Measurements from ENCODE around the gene SLC41A3. TPM values are rescaled to one million over a fixed set of nuclear protein-coding genes. Genes with fewer than 3 reads are reported as not detected.

Gene SLC41A3
- total and polyA plus RNA-seq, 2 of the 4 experiments (the other 2 are of a cell fraction): 30.5 to 43.5 TPM

DNA sequence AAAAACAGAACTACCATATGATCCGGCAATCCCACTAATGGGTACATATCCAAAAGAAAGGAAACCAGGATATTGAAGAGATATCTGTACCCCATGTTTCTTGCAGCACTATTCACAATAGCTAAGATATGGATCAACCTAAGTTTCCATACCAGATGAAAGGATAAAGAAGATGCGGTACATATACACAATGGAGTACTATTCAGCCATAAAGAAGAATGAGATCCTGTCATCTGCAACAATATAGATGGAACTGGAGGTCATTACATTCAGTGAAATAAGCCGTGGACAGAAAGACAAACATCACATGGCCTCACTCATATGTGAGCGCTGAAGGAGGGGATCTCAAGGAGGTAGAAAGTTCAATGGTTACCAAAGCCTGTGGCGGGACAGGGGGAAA, 3.0 kb downstream of the SLC41A3 start:
- H2AK5ac ChIP-seq (ENCODE audit: low read depth, low read length): no peak overlapping the region
- no peak overlapping the region for H2AFZ ChIP-seq (replicated peaks; ENCODE audit: low read length, poor library complexity)
- no peak overlapping the region for H4K5ac ChIP-seq (ENCODE audit: low read depth, low read length)
- no peak overlapping the region for H3K18ac ChIP-seq (ENCODE audit: low read depth, low read length)
- H3K23ac ChIP-seq (ENCODE audit: low read depth, low read length): no peak overlapping the region
- no peak overlapping the region for H3K27ac ChIP-seq (ENCODE audit: insufficient read depth, low read length)
- H2BK5ac ChIP-seq (ENCODE audit: low read depth, low read length, poor library complexity, severe bottlenecking): no peak overlapping the region
- intact Hi-C loops (cut with micrococcal nuclease): no loop called here
- 0 out of 2 replicates have a peak, but pooled peaks cover 3% of the 10 kb centered on the region for H3K9me1 ChIP-seq (ENCODE audit: insufficient read depth, low read length)
- H2BK15ac ChIP-seq (ENCODE audit: low read depth, low read length): no peak overlapping the region
- dilution Hi-C loops (cut with HindIII; ENCODE audit: low sequenced_read_pairs, unreplicated experiment): no loop called here
- H3K4me3 ChIP-seq (ENCODE audit: insufficient read depth, low read depth, low read length): no peak overlapping the region
- ChIA-PET POLR2A (ENCODE audit: unreplicated experiment) (no interaction called here), CTCF (no interaction called here)
- H2BK20ac ChIP-seq (ENCODE audit: low read depth, low read length): no peak overlapping the region
- H3K4me1 ChIP-seq (ENCODE audit: control insufficient read depth, insufficient read depth, low read length): no peaks in the 10 kb centered on the region
- H2AK9ac ChIP-seq (replicated peaks; ENCODE audit: low read depth, low read length, poor library complexity): no peak overlapping the region
- H3K9ac ChIP-seq (ENCODE audit: low read depth, low read length): no peak overlapping the region
- no peak overlapping the region for H4K8ac ChIP-seq (ENCODE audit: low read depth in 2 of 2, low read length in 2 of 2)
- no peak overlapping the region for H4K91ac ChIP-seq (ENCODE audit: insufficient read depth, low read depth, low read length)
- ATAC-seq (ENCODE audit: low read depth): no peak
- no CpG with 5 or more reads among the region's 5 CpGs for WGBS, 2 experiments (ENCODE audit: extremely low coverage in 2 of 2, insufficient read length in 1 of 2)
- H3K27me3 ChIP-seq (ENCODE audit: control insufficient read depth, insufficient read depth, low read length): no peaks in the 10 kb centered on the region
- no peak for DNase-seq
- H3K56ac ChIP-seq (ENCODE audit: extremely low read depth, insufficient read depth, low read length): no peak overlapping the region
- no peak overlapping the region for H3K4me2 ChIP-seq (ENCODE audit: low read depth, low read length)
- no peak overlapping the region for H2BK120ac ChIP-seq (ENCODE audit: low read depth, low read length)
- H3K36me3 ChIP-seq (ENCODE audit: control insufficient read depth, insufficient read depth, low read length): no peaks in the 10 kb centered on the region
- peaks cover 0 to 3% of the 10 kb centered on the region in 2 experiments; a peak in 2 of 4 replicates for H3K79me1 ChIP-seq (ENCODE audit: low read depth in 1 of 2, low read length in 2 of 2)
- no peak overlapping the region for H3K14ac ChIP-seq (replicated peaks; ENCODE audit: low read depth, low read length)
- no peak overlapping the region for H3K4ac ChIP-seq (ENCODE audit: low read depth, low read length)
- BruUV-seq (replicated peaks): no TSS peak
- TF ChIP-seq, protein P1, sequence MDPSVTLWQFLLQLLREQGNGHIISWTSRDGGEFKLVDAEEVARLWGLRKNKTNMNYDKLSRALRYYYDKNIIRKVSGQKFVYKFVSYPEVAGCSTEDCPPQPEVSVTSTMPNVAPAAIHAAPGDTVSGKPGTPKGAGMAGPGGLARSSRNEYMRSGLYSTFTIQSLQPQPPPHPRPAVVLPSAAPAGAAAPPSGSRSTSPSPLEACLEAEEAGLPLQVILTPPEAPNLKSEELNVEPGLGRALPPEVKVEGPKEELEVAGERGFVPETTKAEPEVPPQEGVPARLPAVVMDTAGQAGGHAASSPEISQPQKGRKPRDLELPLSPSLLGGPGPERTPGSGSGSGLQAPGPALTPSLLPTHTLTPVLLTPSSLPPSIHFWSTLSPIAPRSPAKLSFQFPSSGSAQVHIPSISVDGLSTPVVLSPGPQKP (IDR thresholded peaks at IDR 0.05; ENCODE audit: borderline replicate concordance, low read depth, low read length): no peak
- TF ChIP-seq, protein P2, sequence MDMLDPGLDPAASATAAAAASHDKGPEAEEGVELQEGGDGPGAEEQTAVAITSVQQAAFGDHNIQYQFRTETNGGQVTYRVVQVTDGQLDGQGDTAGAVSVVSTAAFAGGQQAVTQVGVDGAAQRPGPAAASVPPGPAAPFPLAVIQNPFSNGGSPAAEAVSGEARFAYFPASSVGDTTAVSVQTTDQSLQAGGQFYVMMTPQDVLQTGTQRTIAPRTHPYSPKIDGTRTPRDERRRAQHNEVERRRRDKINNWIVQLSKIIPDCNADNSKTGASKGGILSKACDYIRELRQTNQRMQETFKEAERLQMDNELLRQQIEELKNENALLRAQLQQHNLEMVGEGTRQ (IDR thresholded peaks at IDR 0.05; ENCODE audit: low read depth, low read length): no peak
- TF ChIP-seq RAD21 (IDR thresholded peaks at IDR 0.05; ENCODE audit: low read length): no peak
- TF ChIP-seq MAZ (IDR thresholded peaks at IDR 0.05; ENCODE audit: borderline replicate concordance, low read depth, low read length): no peak
- no peak for TF ChIP-seq BHLHE40 (IDR thresholded peaks at IDR 0.05; ENCODE audit: low read depth, low read length)
- TF ChIP-seq MXI1 (IDR thresholded peaks at IDR 0.05; ENCODE audit: borderline replicate concordance, low read depth, low read length): no peak
- no peak for TF ChIP-seq CEBPB (IDR thresholded peaks at IDR 0.05; ENCODE audit: low read depth, low read length)
- no peak for TF ChIP-seq POLR2A (IDR thresholded peaks at IDR 0.05; ENCODE audit: low read depth, low read length)
- no peak for TF ChIP-seq CHD1 (IDR thresholded peaks at IDR 0.05; ENCODE audit: low read depth, low read length)
- no peak for TF ChIP-seq MAFK (IDR thresholded peaks at IDR 0.05; ENCODE audit: low read depth, low read length)
- TF ChIP-seq FOS (IDR thresholded peaks at IDR 0.05; ENCODE audit: low read depth, low read length): no peak
- no peak for TF ChIP-seq RCOR1 (IDR thresholded peaks at IDR 0.05; ENCODE audit: insufficient replicate concordance, low read length)
- TF ChIP-seq, protein P3, sequence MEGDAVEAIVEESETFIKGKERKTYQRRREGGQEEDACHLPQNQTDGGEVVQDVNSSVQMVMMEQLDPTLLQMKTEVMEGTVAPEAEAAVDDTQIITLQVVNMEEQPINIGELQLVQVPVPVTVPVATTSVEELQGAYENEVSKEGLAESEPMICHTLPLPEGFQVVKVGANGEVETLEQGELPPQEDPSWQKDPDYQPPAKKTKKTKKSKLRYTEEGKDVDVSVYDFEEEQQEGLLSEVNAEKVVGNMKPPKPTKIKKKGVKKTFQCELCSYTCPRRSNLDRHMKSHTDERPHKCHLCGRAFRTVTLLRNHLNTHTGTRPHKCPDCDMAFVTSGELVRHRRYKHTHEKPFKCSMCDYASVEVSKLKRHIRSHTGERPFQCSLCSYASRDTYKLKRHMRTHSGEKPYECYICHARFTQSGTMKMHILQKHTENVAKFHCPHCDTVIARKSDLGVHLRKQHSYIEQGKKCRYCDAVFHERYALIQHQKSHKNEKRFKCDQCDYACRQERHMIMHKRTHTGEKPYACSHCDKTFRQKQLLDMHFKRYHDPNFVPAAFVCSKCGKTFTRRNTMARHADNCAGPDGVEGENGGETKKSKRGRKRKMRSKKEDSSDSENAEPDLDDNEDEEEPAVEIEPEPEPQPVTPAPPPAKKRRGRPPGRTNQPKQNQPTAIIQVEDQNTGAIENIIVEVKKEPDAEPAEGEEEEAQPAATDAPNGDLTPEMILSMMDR (conservative IDR thresholded peaks at IDR 0.05; ENCODE audit: low read depth, low read length): no peak
- in situ Hi-C loops (cut with MboI; ENCODE audit: low sequenced_read_pairs): no loop called here
- no peaks in the 10 kb centered on the region for H4K20me1 ChIP-seq (ENCODE audit: insufficient read depth, low read length)
- H3K9me3 ChIP-seq (ENCODE audit: control insufficient read depth, insufficient read depth, low read length): no peaks in the 10 kb centered on the region

All from IMR-90 (cell line).